ENCODE measurements around the gene AFMID.
"Not testable (repeated sequence)": the region's sequence is repeated elsewhere in the genome, so short reads cannot be mapped to it uniquely, and the experiment has no call there.

Gene AFMID

DNA sequence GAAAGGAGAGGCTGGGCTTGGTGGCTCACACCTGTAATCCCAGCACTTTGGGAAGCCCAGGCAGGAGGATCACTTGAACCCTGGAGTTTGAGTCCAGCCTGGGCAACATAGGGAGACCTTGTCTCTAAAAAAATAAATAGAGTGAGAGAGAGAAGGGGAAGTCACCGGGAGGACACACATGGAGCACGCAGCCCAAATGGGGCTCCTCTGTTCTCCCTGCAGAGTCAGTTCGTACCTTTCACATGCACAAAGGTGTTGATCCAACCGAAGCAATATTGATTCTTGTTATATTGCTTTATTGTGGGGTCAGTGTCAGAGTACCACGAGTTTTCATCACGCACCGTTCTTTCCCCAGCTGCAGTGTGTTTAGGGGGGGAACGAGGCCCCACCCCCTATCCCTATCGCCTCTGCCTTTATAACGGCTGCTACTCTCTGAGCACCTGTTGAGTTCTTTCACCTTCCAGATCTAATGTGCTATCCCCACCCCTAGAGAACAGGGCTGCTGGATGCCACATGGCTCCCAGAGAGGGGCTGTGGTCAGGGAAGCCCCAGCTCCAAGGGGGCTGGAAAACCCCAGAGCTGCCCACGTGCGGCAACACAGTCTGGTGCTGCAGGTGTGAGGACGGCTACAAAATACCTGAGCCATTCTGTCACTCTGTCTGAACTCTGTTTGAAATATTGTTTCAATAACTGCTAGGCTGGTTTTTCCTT, 43.2 kb downstream of the AFMID start:
- Mint-ChIP-seq H3K4me1 (ENCODE audit: low read depth) (peaks cover 10% of the 10 kb centered on the region), H3K4me3 (no peak overlapping the region), H3K36me3 (ENCODE audit: low read depth) (peaks cover 3% of the 10 kb centered on the region), H3K9me3 (no peaks in the 10 kb centered on the region), H3K27ac (no peak overlapping the region), H3K27me3 (ENCODE audit: low read depth) (peaks cover 50% of the 10 kb centered on the region)

GRCh38 chr17:78230996-78231935, 44.1 kb downstream of the AFMID start, which contains the start of gene TMEM235:
Gene TMEM235 (plus strand): TSS chr17:78231631. CDS start chr17:78232024, 393 bp downstream.
- Mint-ChIP-seq H3K36me3 (ENCODE audit: low read depth) (no peaks in the 10 kb centered on the region), H3K4me1 (ENCODE audit: low read depth) (peaks cover 9% of the 10 kb centered on the region), H3K27ac (no peak within 1 kb of the TSS), H3K27me3 (ENCODE audit: low read depth) (peaks cover 50% of the 10 kb centered on the region), H3K4me3 (no peak within 1 kb of the TSS), H3K9me3 (no peaks in the 10 kb centered on the region)

GRCh38 chr17:78231991-78232858, 45.1 kb downstream of the AFMID start:
- no peak overlapping the region for H3K4me3 Mint-ChIP-seq
- H3K9me3 Mint-ChIP-seq = no peaks in the 10 kb centered on the region
- peaks cover 4% of the 10 kb centered on the region for H3K4me1 Mint-ChIP-seq (ENCODE audit: low read depth)
- H3K27me3 Mint-ChIP-seq (ENCODE audit: low read depth) = peaks cover 50% of the 10 kb centered on the region
- no peaks in the 10 kb centered on the region for H3K36me3 Mint-ChIP-seq (ENCODE audit: low read depth)
- no peak overlapping the region for H3K27ac Mint-ChIP-seq

- Mint-ChIP-seq H3K9me3 (no peaks in the 10 kb centered on the region), H3K36me3 (ENCODE audit: low read depth) (no peaks in the 10 kb centered on the region), H3K4me1 (ENCODE audit: low read depth) (peaks cover 4% of the 10 kb centered on the region), H3K4me3 (no peak overlapping the region), H3K27ac (no peak overlapping the region), H3K27me3 (ENCODE audit: low read depth) (peaks cover 45% of the 10 kb centered on the region)
Observed at GRCh38 chr17:78232859-78233173, 45.7 kb downstream of the AFMID start.

- no peak overlapping the region for H3K27ac Mint-ChIP-seq
- H3K9me3 Mint-ChIP-seq = no peaks in the 10 kb centered on the region
- H3K4me3 Mint-ChIP-seq = no peak overlapping the region
- H3K27me3 Mint-ChIP-seq (ENCODE audit: low read depth) = peaks cover 41% of the 10 kb centered on the region
- no peaks in the 10 kb centered on the region for H3K36me3 Mint-ChIP-seq (ENCODE audit: low read depth)
- peaks cover 4% of the 10 kb centered on the region for H3K4me1 Mint-ChIP-seq (ENCODE audit: low read depth)
Observed at GRCh38 chr17:78233678-78234077, 46.5 kb downstream of the AFMID start.

DNA sequence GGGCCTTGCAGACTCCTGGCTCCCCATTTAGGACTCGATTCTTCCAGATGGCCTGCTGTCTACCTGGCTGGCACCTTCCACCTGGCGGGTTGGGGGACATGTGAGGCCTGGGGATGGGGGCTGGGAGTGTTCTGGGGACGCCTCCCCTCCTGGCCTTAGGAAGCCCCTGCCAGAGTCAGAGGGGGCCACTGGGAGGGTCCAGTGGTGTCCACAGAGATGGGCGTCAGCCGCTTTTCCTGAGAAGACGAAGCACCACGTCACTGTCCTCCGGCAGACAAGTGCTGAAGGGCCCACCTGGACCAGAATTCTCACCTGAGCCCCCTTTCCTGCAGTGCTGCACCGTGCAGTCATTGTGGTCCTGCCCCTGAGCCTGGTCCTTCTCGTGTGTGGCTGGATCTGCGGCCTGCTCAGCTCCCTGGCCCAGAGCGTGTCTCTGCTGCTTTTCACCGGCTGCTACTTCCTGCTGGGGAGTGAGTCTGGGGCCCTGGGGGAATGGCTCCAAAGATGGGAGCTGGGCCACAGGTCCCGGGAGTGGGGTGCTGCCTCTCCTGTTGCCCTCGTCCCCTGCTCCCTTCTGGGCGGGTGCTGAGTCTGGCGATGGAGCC, 47.2 kb downstream of the AFMID start:
- Mint-ChIP-seq H3K4me3 (no peak overlapping the region), H3K9me3 (no peaks in the 10 kb centered on the region), H3K4me1 (ENCODE audit: low read depth) (peaks cover 4% of the 10 kb centered on the region), H3K27me3 (ENCODE audit: low read depth) (peaks cover 38% of the 10 kb centered on the region), H3K36me3 (ENCODE audit: low read depth) (no peaks in the 10 kb centered on the region), H3K27ac (no peak overlapping the region)

GRCh38 chr17:78235022-78235421, 47.9 kb downstream of the AFMID start:
- peaks cover 35% of the 10 kb centered on the region for H3K27me3 Mint-ChIP-seq (ENCODE audit: low read depth)
- H3K9me3 Mint-ChIP-seq, H3K27ac Mint-ChIP-seq: not testable (repeated sequence)

GRCh38 chr17:78235885-78236284, 48.7 kb downstream of the AFMID start:
- no peak overlapping the region for H3K4me3 Mint-ChIP-seq
- no peaks in the 10 kb centered on the region for H3K9me3 Mint-ChIP-seq
- H3K4me1 Mint-ChIP-seq (ENCODE audit: low read depth) = peaks cover 4% of the 10 kb centered on the region
- peaks cover 26% of the 10 kb centered on the region for H3K27me3 Mint-ChIP-seq (ENCODE audit: low read depth)
- no peak overlapping the region for H3K27ac Mint-ChIP-seq
- no peaks in the 10 kb centered on the region for H3K36me3 Mint-ChIP-seq (ENCODE audit: low read depth)

More at GRCh38 chr17:78235022-78235421, 47.9 kb downstream of the AFMID start:
- not testable (repeated sequence) for H3K36me3 Mint-ChIP-seq (ENCODE audit: low read depth); H3K4me3 Mint-ChIP-seq; H3K4me1 Mint-ChIP-seq (ENCODE audit: low read depth)

DNA sequence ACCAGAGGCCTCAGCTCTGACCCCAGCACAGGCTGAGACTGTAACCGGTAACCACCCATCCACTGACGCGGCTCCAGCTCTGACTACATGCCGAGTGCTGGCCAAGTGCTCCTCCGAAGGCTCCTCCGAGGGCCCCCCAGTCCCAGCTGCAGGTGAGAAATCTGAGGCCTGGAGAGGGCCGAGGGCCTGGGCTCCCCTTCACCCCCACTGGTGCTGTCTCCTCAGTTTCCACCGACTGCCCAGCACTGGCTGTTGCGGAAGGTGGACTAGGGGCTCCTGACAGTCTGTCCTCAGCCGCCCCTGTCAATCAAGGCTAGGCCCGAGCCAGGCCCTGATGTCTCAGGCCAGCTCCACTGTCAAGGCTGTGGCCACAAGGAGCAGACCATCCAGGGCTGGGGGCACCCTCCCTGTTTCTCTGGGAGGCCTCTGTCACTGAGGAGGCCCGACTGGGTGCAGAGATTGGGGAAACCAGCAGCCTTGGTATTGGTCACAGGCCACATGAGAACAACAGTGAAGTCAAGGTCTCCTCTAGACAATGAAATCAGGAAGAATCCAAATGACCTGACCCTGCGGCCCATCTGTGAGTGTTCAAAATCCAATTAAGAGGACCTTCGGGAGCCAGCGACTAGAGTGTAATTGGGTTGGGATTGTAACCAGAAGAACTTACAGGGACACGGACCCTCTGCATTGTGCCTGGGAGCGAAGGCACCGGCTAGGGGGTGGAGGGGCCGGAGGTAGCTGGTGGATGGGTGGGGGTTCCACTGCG, 49.4 kb downstream of the AFMID start:
- Mint-ChIP-seq H3K27me3 (ENCODE audit: low read depth) (peaks cover 20% of the 10 kb centered on the region), H3K4me1 (ENCODE audit: low read depth) (peaks cover 4% of the 10 kb centered on the region), H3K36me3 (ENCODE audit: low read depth) (no peaks in the 10 kb centered on the region), H3K27ac (no peak overlapping the region), H3K9me3 (no peaks in the 10 kb centered on the region), H3K4me3 (no peak overlapping the region)

DNA sequence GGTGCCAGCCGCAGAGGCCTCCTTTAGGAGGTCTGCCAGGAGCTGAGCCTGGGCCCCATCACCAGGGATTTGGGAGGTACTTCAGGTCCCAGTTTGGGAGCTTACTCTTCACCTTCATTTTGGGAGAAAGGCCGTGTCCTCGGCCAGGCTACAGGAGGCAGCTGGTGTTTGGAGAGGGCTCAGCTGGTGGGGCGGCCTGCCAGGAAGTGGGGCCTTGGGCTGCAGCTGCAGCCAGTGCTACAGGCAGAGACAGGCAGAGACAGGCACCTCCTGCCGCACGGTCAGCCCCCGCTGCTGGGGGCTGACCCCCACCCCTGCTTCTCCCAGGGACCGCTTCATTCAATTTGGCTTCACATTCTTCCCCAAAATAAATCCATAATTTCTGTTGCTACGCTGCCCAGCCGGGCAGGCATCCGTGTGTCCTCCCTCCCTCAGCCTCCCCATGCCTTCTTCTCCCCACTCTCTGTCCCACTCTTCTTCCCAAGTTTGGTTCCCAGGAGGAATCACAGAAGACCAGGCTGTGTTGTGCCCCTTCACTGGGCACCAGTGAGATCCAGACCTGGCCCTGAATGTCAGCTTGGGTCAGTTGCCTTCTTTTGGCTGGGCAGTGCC, 50.3 kb downstream of the AFMID start:
- H3K27ac Mint-ChIP-seq = no peak overlapping the region
- no peaks in the 10 kb centered on the region for H3K36me3 Mint-ChIP-seq (ENCODE audit: low read depth)
- H3K27me3 Mint-ChIP-seq (ENCODE audit: low read depth) = peaks cover 12% of the 10 kb centered on the region
- H3K9me3 Mint-ChIP-seq = no peaks in the 10 kb centered on the region
- H3K4me3 Mint-ChIP-seq = no peak overlapping the region
- peaks cover 4% of the 10 kb centered on the region for H3K4me1 Mint-ChIP-seq (ENCODE audit: low read depth)

GRCh38 chr17:78238823-78239488, 51.8 kb downstream of the AFMID start:
- Mint-ChIP-seq H3K36me3 (ENCODE audit: low read depth) (no peaks in the 10 kb centered on the region), H3K4me1 (ENCODE audit: low read depth) (no peaks in the 10 kb centered on the region), H3K4me3 (no peak overlapping the region), H3K9me3 (no peaks in the 10 kb centered on the region), H3K27me3 (ENCODE audit: low read depth) (peaks cover 8% of the 10 kb centered on the region), H3K27ac (no peak overlapping the region)

- Mint-ChIP-seq H3K36me3 (ENCODE audit: low read depth) (no peaks in the 10 kb centered on the region), H3K27me3 (ENCODE audit: low read depth) (peaks cover 7% of the 10 kb centered on the region), H3K4me3 (no peak overlapping the region), H3K27ac (no peak overlapping the region), H3K4me1 (ENCODE audit: low read depth) (no peaks in the 10 kb centered on the region), H3K9me3 (no peaks in the 10 kb centered on the region)
Observed at GRCh38 chr17:78239489-78239931, 52.3 kb downstream of the AFMID start.
